NOMO-1 treated with dmso at 0.1 percent for 144 hours (cell line): ENCODE measurements around the gene XKR7.
"Not testable (repeated sequence)": the region's sequence is repeated elsewhere in the genome, so short reads cannot be mapped to it uniquely, and the experiment has no call there.

ENCODE experiments used
- DNase-seq: peaks from one replicate; lab custom pipeline; 2025; ENCODE audit not compliant: unreplicated experiment; lab: John Stamatoyannopoulos, UW

The XKR7 gene

DNA sequence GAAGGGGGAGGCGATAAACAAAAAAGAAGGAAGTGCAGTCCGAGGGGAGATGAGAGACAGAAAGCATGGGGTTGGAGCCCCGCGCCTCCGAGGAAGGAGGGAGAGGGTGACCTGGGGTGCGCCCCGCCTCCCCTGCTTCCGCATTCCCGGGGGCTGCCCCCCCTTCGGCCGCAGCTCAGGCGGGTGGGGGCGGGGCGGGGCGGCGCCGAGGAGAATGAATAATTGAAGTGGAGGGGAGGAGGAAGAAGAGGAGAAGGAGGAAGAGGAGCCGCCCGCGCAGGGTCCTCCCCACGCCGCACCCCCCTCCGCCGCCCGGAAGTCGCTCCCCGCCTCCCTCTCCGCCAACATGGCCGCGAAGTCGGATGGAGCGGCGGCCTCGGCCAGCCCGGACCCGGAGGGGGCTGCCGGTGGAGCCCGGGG is at the start of gene XKR7:
XKR7 (plus strand) TSS at position 322 of the 420 bp plus-strand sequence; CDS start at position 347, 25 bp downstream.
- peak; percentile 57 for DNase-seq

- no peak for DNase-seq
Observed at GRCh38 chr20:31918466-31919105, 49.4 kb upstream of the XKR7 start.

DNA sequence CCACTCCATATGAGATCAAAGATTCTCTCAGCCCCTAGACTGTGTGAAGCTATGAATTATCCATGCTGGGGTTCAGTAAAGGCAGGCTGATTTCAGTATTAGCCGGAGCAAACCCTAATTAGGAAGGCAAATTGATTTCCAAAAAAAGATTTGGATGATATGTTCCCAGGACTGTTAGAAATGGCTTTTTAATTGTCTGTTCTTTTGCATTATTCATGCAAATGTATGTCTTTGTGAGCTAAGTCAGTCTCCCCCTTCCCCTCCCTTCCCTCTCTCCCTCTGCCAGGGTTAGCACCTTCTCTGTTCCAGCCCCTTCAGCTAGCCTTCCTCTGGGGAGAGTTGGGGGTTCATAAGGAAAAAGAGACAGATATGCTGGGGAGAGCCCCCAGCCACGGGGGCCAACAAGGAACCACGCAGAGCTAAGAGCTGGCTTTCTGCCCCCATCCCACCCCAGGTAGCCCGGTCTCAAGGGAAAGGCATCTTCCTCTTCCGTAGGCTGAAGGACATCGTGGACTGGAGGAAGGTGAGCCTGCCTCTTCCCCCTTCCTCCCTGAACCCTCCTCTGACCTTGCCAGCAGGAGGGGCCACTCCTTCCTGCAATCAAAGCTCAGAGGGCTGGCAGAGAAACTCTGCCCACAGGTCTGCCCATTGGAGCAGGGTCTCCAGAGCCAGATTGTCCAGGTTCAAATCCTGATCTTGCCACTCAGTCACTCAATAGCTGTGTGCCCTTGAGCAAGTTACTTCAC is 48.4 kb upstream of the XKR7 start:
- no peak for DNase-seq

DNA sequence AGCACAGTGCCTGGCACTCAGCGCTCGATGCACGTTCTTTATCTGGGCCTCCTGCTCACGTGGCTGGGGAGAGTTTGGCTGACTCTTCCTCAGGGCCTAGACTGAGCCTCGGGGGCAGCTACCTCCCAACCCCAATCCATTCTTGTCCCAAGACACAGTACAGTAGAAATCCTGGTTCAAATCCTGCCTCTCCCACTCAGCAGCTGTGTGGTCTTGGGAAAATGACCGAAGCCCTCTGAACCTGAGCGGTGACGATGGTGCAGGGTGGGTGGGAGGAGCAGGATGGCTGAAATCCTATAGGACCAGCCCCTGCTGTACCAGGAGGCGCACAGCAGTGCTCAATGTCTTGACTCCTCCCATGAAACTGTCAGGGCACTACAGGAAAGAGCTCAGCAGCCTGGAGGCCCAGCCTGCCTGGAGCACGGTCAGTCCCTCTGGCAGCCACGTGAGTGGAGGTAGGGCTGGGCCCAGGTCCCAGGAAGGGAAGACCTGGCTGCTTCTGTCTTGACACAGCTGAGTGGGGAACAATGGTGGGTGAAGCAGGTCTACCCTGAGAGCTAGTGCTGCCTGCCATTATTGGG is 47.6 kb upstream of the XKR7 start:
- DNase-seq = no peak

GRCh38 chr20:31921480-31921879 is 46.5 kb upstream of the XKR7 start:
- DNase-seq = not testable (repeated sequence)

DNA sequence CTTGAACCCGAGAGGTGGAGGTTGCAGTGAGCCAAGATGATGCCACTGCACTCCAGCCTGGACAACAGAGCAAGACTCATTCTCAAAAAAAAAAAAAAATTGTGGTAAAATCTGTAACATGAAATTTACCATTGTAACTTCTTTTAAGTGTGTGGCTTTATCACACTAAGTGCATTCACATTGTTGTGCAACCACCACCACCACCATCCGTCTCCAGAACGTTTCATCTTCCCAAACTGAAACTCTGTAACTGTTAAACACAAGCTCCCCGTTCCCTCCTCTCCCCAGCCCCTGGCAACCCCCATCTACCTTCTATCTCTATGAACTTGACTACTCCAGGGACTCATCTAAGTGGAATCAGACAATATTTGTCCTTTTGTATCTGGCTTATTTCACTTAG is 45.8 kb upstream of the XKR7 start:
- no peak for DNase-seq

GRCh38 chr20:31922588-31922987 is 45.4 kb upstream of the XKR7 start:
- no peak for DNase-seq

GRCh38 chr20:31923388-31924331 is 44.3 kb upstream of the XKR7 start:
- no peak for DNase-seq

DNA sequence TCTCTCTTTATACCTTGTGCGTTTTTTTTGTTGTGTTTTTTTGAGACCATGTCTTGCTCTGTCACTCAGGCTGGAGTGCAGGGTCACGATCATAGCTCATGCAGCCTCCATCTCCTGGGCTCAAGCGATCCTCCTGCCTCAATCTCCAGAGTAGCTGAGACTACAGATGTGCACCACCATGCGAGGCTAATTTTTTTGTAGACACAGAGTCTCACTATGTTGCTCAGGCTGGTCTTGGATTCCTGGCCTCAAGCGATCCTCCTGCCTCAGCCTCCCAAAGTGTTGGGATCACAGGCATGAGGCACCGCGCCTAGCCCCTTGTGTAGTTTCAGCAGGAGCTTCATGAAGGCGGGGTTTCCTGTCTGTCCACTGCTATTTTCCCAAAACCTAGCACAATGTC is 43.4 kb upstream of the XKR7 start:
- DNase-seq = no peak

GRCh38 chr20:31925631-31926030 is 42.3 kb upstream of the XKR7 start:
- no peak for DNase-seq

DNA sequence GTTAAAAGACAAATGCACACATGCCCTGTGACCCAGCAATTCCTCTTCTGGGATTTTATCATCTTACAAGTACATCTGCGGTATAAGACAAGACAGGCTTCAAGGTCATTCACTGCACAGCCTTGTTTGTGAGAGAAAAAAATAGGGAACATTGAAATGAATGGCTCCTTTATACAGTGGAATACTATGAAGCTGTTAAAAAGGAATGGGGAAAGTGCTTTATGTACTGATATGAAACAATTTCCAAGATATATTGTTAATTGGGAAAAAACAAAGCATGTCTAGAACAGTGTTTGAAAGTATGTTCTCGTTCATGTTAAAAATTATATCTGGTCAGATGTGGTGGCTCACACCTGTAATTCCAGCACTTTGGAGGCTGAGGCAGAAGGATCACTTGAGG is 41.5 kb upstream of the XKR7 start:
- DNase-seq = no peak

- DNase-seq = no peak
Observed at GRCh38 chr20:31927627-31928159, 40.3 kb upstream of the XKR7 start.

GRCh38 chr20:31929631-31930030 is 38.3 kb upstream of the XKR7 start:
- DNase-seq = not testable (repeated sequence)

- no peak for DNase-seq
Observed at GRCh38 chr20:31930779-31931178, 37.2 kb upstream of the XKR7 start.

DNA sequence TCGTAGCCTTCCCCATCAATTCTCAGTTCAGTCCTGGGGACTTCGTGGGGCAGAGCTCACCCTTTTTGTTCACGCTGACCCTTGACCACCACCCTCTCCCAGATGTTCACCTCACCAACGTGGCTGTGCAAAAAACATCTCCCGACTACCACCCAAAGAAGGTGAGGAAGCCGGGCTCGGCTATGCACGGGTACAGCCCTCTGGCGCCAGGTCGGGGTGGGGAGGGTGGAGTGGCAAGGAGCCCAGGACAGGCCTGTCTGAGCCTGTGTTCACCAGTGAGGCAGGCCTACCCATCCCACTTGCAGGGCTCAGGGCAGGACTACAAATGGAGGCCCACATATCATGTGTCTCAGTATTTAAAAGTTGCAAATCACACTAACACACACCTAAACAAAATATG is 34.3 kb upstream of the XKR7 start:
- DNase-seq = no peak

DNA sequence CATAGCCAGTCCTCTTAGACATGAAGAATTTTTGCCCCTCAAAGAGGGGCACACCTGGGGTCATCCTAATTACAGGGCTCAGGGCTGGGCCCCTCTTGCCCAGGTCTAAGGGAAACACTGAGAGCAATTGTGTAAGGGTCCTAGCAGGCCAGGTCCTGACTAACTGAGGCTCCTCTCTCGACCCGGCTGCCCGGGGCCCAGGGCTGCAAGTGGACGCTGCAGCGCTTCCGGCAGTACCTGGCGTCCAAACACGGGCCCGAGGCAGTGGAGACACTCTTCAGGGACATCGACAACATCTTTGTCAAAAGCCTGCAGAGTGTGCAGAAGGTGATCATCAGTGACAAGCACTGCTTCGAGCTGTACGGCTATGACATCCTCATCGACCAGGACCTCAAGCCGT is 33.5 kb upstream of the XKR7 start:
- no peak for DNase-seq

DNA sequence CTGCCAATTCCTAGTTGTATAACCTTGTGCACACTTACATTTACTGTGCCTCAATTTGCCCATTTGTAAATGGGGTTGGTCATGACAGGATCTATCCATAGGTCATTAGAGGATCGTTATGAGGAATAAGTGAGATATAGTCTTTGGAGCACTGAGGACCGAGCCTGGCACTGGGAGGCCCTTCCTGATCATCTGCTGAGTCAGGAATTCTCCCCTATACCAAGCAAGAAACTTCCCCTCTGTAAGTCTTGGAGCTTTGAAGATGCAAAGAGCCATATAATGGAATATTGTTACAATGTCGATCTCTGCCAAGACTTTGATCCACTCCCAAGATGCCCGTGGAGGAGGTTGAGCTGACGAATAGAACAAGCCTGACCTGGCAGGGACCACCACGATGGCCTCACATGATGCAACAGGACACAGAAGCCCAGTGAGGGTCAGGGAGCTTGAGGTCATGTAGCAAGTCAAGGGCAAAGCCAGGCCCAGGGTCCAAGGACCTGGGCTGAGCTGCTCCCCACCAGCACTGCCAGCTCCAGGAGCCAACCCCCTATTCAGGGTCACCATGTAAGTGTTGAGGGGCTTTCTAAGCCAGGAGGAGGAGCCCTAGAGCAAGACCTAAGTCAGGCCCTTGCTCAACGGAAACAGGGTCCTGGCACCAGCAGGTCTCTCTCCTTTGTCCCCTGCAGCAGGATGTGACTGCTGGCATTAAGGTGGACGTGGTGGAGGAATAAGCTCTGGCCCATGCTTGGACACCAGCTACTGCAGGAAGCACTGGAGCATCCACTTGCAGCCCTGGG is 32.8 kb upstream of the XKR7 start:
- DNase-seq = no peak

GRCh38 chr20:31936420-31936819 is 31.5 kb upstream of the XKR7 start:
- DNase-seq = no peak

GRCh38 chr20:31937820-31938219 is 30.1 kb upstream of the XKR7 start:
- DNase-seq = no peak

- DNase-seq = no peak
Observed at GRCh38 chr20:31939661-31940060, 28.3 kb upstream of the XKR7 start.
